Lower leg skin (tissue), 4 donors: ENCODE results near the gene SYN1. TPM values are rescaled to one million over a fixed set of nuclear protein-coding genes. Genes with fewer than 3 reads are reported as not detected.

Experiments used
- DNase-seq, 2 donors: peaks; one replicate each; pipeline ENCODE4 v3.0.0-alpha.2; 2019; ENCODE audit warnings: low spot score in 2 of 2
- H3K4me3 ChIP-seq: fragments of 200-600 bp; sonication (generic); 2 replicates; pipeline ENCODE4 v1.5.1; 2017; ENCODE audit warnings: mild to moderate bottlenecking, low read depth; ENCODE audit not compliant: poor library complexity, severe bottlenecking
- CTCF ChIP-seq, 3 donors: fragments of 450-650 bp; IDR thresholded peaks; one replicate each; pipeline ENCODE4 v1.5.1; 2016; ENCODE audit warnings: antibody characterized with exemption in 3 of 3, mild to moderate bottlenecking in 3 of 3, moderate library complexity in 2 of 3
- POLR2A ChIP-seq, 2 donors: fragments of 450-650 bp; IDR thresholded peaks; one replicate each; pipeline ENCODE4 v1.6.1; 2016 to 2017; ENCODE audit warnings: antibody characterized with exemption in 2 of 2, mild to moderate bottlenecking in 1 of 2, moderate library complexity in 1 of 2
- WGBS, 2 donors: methylation state at CpG; one replicate each; pipeline ENCODE4 v1.1.5; 2018; 5-methylcytosine and 5-hydroxymethylcytosine counted together
- intact Hi-C: fragments of 100-400 bp; cut with DNase I; formaldehyde crosslinking; loops from one replicate; pipeline ENCODE4 v1.15.0; 2023; ENCODE audit warnings: low total_unique reads
- total RNA-seq, 4 donors: library from RNA; depleted of rRNA; stranded (reverse); fragments of >200 nt; gene quantifications; one replicate each; pipeline ENCODE4 v1.1.0, GENCODE V29; 2016

SYN1 gene
- total RNA-seq, 4 donors from 2014 or later, result 0.10 to 0.72 (median 0.61) TPM; not detected in 1

- no peak overlapping the region for H3K4me3 ChIP-seq
- intact Hi-C loops, result no loop called here
- 71 to 79% methylated on average over 6 of the region's 6 CpGs for WGBS, 2 donors
Observed at GRCh38 chrX:47621851-47622250, 2.2 kb upstream of the SYN1 start.

GRCh38 chrX:47620303-47620685, 637 bp upstream of the SYN1 start:
- H3K4me3 ChIP-seq, result no peak overlapping the region
- DNase-seq, result peak in 1 of 2 donors; percentile 46
- WGBS, 2 donors, result 47 to 70% methylated on average over 9 of the region's 9 CpGs
- TF ChIP-seq POLR2A (IDR thresholded peaks at IDR 0.05) (no peak), CTCF (IDR thresholded peaks at IDR 0.05) (no peak)
- intact Hi-C loops, result no loop called here

More at GRCh38 chrX:47621851-47622250, 2.2 kb upstream of the SYN1 start:
- DNase-seq, result no peak
- TF ChIP-seq CTCF (IDR thresholded peaks at IDR 0.05), result no peak
- no peak for TF ChIP-seq POLR2A (IDR thresholded peaks at IDR 0.05)

- peak in 1 of 2 donors; percentile 26 for DNase-seq
- WGBS, 2 donors, result 56 to 63% methylated on average over 14 to 32 of the region's 32 CpGs
- TF ChIP-seq CTCF (IDR thresholded peaks at IDR 0.05) (no peak), POLR2A (IDR thresholded peaks at IDR 0.05) (no peak)
- intact Hi-C loops, result no loop called here
- H3K4me3 ChIP-seq, result no peak overlapping the region
Observed at GRCh38 chrX:47618923-47619485, 653 bp downstream of the SYN1 start.

GRCh38 chrX:47614618-47615017, 5.0 kb downstream of the SYN1 start:
- H3K4me3 ChIP-seq, result no peak overlapping the region
- no peak for TF ChIP-seq CTCF (IDR thresholded peaks at IDR 0.05)
- no peak for TF ChIP-seq POLR2A (IDR thresholded peaks at IDR 0.05)
- intact Hi-C loops, result no loop called here
- 66 to 83% methylated on average over 4 to 5 of the region's 5 CpGs for WGBS, 2 donors
- peak in 1 of 2 donors; percentile 70 for DNase-seq

GRCh38 chrX:47613082-47613481, 6.6 kb downstream of the SYN1 start:
- TF ChIP-seq CTCF (IDR thresholded peaks at IDR 0.05), result no peak
- no peak for TF ChIP-seq POLR2A (IDR thresholded peaks at IDR 0.05)
- H3K4me3 ChIP-seq, result no peak overlapping the region
- intact Hi-C loops, result no loop called here
- DNase-seq, result peak in 1 of 2 donors; percentile 45
- 88 to 90% methylated on average over 7 to 8 of the region's 8 CpGs for WGBS, 2 donors

GRCh38 chrX:47612418-47612817, 7.2 kb downstream of the SYN1 start:
- TF ChIP-seq CTCF (IDR thresholded peaks at IDR 0.05), result no peak
- H3K4me3 ChIP-seq, result no peak overlapping the region
- intact Hi-C loops, result no loop called here
- no peak for DNase-seq
